NCI-H1694 treated with DMSO at 0.1 percent for 48 hours (cell line): Measurements from ENCODE around the gene CLEC4C.

ENCODE experiments used
- DNase-seq: peaks from one replicate; lab custom pipeline; 2025; lab: John Stamatoyannopoulos, UW

CLEC4C gene

GRCh38 chr12:7723926-7724325, 23.2 kb downstream of the CLEC4C start:
- DNase-seq: no peak

GRCh38 chr12:7719946-7720730, 27.0 kb downstream of the CLEC4C start:
- no peak for DNase-seq

GRCh38 chr12:7716381-7716780, 30.8 kb downstream of the CLEC4C start:
- no peak for DNase-seq

GRCh38 chr12:7712841-7713442, 34.2 kb downstream of the CLEC4C start:
- no peak for DNase-seq

- DNase-seq: no peak
Observed at GRCh38 chr12:7711133-7711532, 36.0 kb downstream of the CLEC4C start, which contains the start of gene DPPA3. TSS of gene DPPA3 (plus strand) at chr12:7711433. CDS start at chr12:7711571, 138 bp downstream.

GRCh38 chr12:7709969-7710675, 37.1 kb downstream of the CLEC4C start:
- DNase-seq: no peak

GRCh38 chr12:7705846-7706245, 41.3 kb downstream of the CLEC4C start:
- no peak for DNase-seq

- no peak for DNase-seq
Observed at GRCh38 chr12:7695566-7696197, 51.5 kb downstream of the CLEC4C start, which contains the start of gene GDF3. TSS of gene GDF3 (minus strand) at chr12:7695775. CDS start at chr12:7695728, 47 bp downstream.

- DNase-seq: no peak
Observed at GRCh38 chr12:7695237-7695560, 52.0 kb downstream of the CLEC4C start.

- DNase-seq: no peak
Observed at GRCh38 chr12:7694556-7695236, 52.5 kb downstream of the CLEC4C start.

- no peak for DNase-seq
Observed at GRCh38 chr12:7693793-7694192, 53.4 kb downstream of the CLEC4C start.

GRCh38 chr12:7681535-7681934, 65.6 kb downstream of the CLEC4C start:
- no peak for DNase-seq
